ENCODE results near the gene ITPR3.

DNA sequence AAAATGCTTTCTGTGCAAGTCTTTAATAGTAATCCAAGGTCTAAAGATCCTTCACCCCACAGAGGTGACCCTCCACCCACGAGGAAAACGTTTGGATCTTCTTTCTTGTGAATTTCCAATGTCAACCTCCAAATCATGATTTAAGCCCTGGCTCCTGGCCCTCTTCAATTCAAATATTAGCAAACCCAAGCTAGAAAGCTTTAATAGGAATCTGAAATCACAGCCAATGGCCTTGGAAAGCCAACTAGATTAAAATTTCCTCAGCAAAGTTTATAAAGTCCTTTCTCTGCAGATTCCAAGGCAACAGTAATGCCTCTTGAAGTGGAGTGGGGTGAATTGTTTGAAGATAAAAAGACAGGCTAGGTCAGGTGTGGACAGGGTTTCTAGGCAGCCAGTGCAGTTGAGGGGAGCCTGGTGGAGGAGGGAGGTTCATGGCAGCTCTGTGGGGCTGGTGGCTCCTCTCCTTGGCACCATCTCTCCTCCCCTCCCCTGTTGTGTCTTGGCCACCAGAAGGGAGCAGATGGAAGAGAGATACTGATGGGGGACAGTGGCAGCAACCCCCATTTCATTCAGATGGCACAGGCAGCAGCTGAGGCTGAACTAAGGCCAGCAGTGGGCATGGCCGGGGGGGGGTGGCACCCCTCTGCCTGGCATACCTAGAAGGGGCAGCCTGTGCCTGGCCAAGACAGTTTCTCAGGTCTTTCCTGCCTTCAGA lies 102.4 kb downstream of the ITPR3 start:
- TF ChIP-seq POLR2AphosphoS5 (IDR thresholded peaks at IDR 0.05) (no peak), POLR2A (IDR thresholded peaks at IDR 0.05) (no peak)
- TF ChIP-seq, protein P1, sequence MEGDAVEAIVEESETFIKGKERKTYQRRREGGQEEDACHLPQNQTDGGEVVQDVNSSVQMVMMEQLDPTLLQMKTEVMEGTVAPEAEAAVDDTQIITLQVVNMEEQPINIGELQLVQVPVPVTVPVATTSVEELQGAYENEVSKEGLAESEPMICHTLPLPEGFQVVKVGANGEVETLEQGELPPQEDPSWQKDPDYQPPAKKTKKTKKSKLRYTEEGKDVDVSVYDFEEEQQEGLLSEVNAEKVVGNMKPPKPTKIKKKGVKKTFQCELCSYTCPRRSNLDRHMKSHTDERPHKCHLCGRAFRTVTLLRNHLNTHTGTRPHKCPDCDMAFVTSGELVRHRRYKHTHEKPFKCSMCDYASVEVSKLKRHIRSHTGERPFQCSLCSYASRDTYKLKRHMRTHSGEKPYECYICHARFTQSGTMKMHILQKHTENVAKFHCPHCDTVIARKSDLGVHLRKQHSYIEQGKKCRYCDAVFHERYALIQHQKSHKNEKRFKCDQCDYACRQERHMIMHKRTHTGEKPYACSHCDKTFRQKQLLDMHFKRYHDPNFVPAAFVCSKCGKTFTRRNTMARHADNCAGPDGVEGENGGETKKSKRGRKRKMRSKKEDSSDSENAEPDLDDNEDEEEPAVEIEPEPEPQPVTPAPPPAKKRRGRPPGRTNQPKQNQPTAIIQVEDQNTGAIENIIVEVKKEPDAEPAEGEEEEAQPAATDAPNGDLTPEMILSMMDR (IDR thresholded peaks at IDR 0.05), result no peak
